ENCODE measurements around the gene FLNB.

FLNB gene

GRCh38 chr3:58115175-58115574 is 107.0 kb downstream of the FLNB start:
- no peaks in the 10 kb centered on the region for H3K79me2 ChIP-seq (ENCODE audit: low read length)
- H4K20me1 ChIP-seq (ENCODE audit: insufficient read depth, low read length) = no peaks in the 10 kb centered on the region
- H3K36me3 ChIP-seq (replicated peaks; ENCODE audit: insufficient read depth, low read length) = no peaks in the 10 kb centered on the region
- no peaks in the 10 kb centered on the region for H3K9me2 ChIP-seq (replicated peaks; ENCODE audit: insufficient read depth, low read length)
- H3K9ac ChIP-seq (ENCODE audit: low read length) = no peak overlapping the region
- no peak overlapping the region for H3K4me2 ChIP-seq (ENCODE audit: low read depth, low read length)
- DNase-seq = no peak
- H3K27me3 ChIP-seq (replicated peaks; ENCODE audit: insufficient read depth, low read length) = no peaks in the 10 kb centered on the region
- no peaks in the 10 kb centered on the region for H3K9me3 ChIP-seq (replicated peaks; ENCODE audit: insufficient read depth, low read length)
- no peak for TF ChIP-seq CTCF (IDR thresholded peaks at IDR 0.05; ENCODE audit: low read length)
- TF ChIP-seq EZH2 (optimal IDR thresholded peaks at IDR 0.05; ENCODE audit: low read depth, low read length) = no peak
- TF ChIP-seq EZH2phosphoT487 (IDR thresholded peaks at IDR 0.05; ENCODE audit: low read length) = no peak
- H3K4me1 ChIP-seq (ENCODE audit: low read length) = peaks cover 21% of the 10 kb centered on the region
- H3K27ac ChIP-seq (ENCODE audit: low read length) = no peak overlapping the region
- no peak overlapping the region for H2AFZ ChIP-seq (ENCODE audit: low read length)
- H3F3A ChIP-seq (ENCODE audit: insufficient read depth, low read length) = no peaks in the 10 kb centered on the region; the same call in 1 of the 2 replicates
- no peak overlapping the region for H3K4me3 ChIP-seq (ENCODE audit: low read length)

DNA sequence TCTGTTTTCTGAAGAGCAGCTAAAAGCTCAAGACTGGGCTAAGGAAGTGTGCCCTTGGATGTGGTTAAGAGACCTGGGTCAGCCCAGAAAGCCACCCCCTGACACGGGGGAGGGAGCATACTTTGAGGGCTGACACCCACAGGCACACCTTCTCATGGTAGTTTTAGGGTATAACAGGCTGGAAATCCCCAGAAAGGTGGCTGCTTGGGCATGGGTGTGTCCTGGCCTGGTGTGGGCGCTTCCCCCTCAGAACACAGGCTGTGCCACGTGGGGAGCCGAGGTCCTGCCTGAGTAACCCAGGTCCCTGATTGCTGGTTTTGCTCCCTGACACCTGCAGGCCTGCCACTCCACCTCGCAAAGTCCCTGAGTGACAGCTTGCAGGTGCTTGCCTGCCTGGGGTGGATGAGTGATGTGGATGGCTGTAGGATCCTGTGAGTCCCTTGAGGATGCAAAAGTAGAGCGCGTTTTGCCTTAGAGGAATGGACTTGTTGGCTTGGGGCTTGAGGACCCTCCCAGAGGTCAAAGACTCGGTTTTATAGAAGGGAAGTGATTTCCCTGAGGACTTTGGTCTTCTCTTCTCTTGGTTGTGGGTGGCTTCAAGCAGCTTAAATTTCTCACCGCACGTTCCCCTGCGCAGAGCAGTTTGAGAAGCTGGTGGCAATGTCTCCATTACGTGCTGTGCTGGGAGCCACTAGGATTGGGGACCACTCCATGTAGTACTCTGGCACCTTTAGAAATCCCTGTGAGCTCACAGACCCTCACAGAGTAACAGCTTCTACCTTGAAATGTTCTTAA is 108.1 kb downstream of the FLNB start:
- Histone ChIP-seq H3K9ac (ENCODE audit: low read length) (no peak overlapping the region), H3K4me1 (ENCODE audit: low read length) (peaks cover 21% of the 10 kb centered on the region), H3K4me2 (ENCODE audit: low read depth, low read length) (peak overlapping the region; percentile 8; the same call in 1 of the 2 replicates), H3K27ac (ENCODE audit: low read length) (peak overlapping the region; percentile 14; the same call in 1 of the 2 replicates), H3K36me3 (replicated peaks; ENCODE audit: insufficient read depth, low read length) (no peaks in the 10 kb centered on the region), H3K4me3 (ENCODE audit: low read length) (no peak overlapping the region), H3K9me3 (replicated peaks; ENCODE audit: insufficient read depth, low read length) (no peaks in the 10 kb centered on the region), H4K20me1 (ENCODE audit: insufficient read depth, low read length) (no peaks in the 10 kb centered on the region), H3K9me2 (replicated peaks; ENCODE audit: insufficient read depth, low read length) (no peaks in the 10 kb centered on the region), H3K27me3 (replicated peaks; ENCODE audit: insufficient read depth, low read length) (no peaks in the 10 kb centered on the region), H3K79me2 (ENCODE audit: low read length) (no peaks in the 10 kb centered on the region), H3F3A (ENCODE audit: insufficient read depth, low read length) (no peaks in the 10 kb centered on the region; the same call in 1 of the 2 replicates), H2AFZ (ENCODE audit: low read length) (peak overlapping the region; percentile 12; the same call in 1 of the 2 replicates)
- TF ChIP-seq CTCF (IDR thresholded peaks at IDR 0.05; ENCODE audit: low read length) (no peak), EZH2phosphoT487 (IDR thresholded peaks at IDR 0.05; ENCODE audit: low read length) (no peak), EZH2 (optimal IDR thresholded peaks at IDR 0.05; ENCODE audit: low read depth, low read length) (no peak)
- peak; percentile 94 for DNase-seq

DNA sequence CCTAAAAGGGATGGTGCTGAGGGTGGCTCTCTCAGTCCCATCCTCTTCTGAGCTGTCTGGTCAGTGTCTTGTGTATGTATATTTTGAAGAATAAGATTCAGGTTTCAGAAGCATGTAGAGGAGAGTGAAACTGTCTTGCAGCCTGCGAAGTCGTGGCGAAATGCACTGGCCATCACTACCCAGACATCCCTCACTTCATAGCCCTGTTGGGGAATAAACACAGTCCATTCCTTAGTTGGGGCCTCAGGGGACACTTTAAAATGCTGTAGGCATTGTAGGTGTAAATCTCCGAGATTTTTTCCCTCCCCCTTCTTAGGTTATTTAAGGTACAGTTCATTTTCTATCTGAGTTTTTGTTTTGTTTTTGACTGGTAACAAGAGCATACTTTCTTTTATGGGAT is 108.8 kb downstream of the FLNB start:
- no peak overlapping the region for H2AFZ ChIP-seq (ENCODE audit: low read length)
- H4K20me1 ChIP-seq (ENCODE audit: insufficient read depth, low read length) = no peaks in the 10 kb centered on the region
- no peaks in the 10 kb centered on the region for H3K36me3 ChIP-seq (replicated peaks; ENCODE audit: insufficient read depth, low read length)
- TF ChIP-seq EZH2 (optimal IDR thresholded peaks at IDR 0.05; ENCODE audit: low read depth, low read length) (no peak), CTCF (IDR thresholded peaks at IDR 0.05; ENCODE audit: low read length) (no peak), EZH2phosphoT487 (IDR thresholded peaks at IDR 0.05; ENCODE audit: low read length) (no peak)
- no peak overlapping the region for H3K4me3 ChIP-seq (ENCODE audit: low read length)
- H3K9ac ChIP-seq (ENCODE audit: low read length) = no peak overlapping the region
- H3K4me1 ChIP-seq (ENCODE audit: low read length) = peaks cover 21% of the 10 kb centered on the region
- H3K27ac ChIP-seq (ENCODE audit: low read length) = no peak overlapping the region
- no peaks in the 10 kb centered on the region for H3K79me2 ChIP-seq (ENCODE audit: low read length)
- peak overlapping the region; percentile 8; the same call in 1 of the 2 replicates for H3K4me2 ChIP-seq (ENCODE audit: low read depth, low read length)
- no peaks in the 10 kb centered on the region for H3K27me3 ChIP-seq (replicated peaks; ENCODE audit: insufficient read depth, low read length)
- no peaks in the 10 kb centered on the region for H3K9me3 ChIP-seq (replicated peaks; ENCODE audit: insufficient read depth, low read length)
- H3K9me2 ChIP-seq (replicated peaks; ENCODE audit: insufficient read depth, low read length) = no peaks in the 10 kb centered on the region
- H3F3A ChIP-seq (ENCODE audit: insufficient read depth, low read length) = no peaks in the 10 kb centered on the region; the same call in 1 of the 2 replicates
- DNase-seq = peak; percentile 12
